Measurements from ENCODE around the gene RAB3C.

GRCh38 chr5:58902765-58903164 is 319.9 kb downstream of the RAB3C start:
- no peak for TF ChIP-seq CTCF (IDR thresholded peaks at IDR 0.05)
- no peak for TF ChIP-seq POLR2A (IDR thresholded peaks at IDR 0.05)
